T-helper 22 cell (primary cell): ENCODE measurements around the gene MAN2A2.
A peak's percentile ranks its signal among the peaks of the same experiment; 100 is the strongest.
"Not testable (repeated sequence)": the region's sequence is repeated elsewhere in the genome, so short reads cannot be mapped to it uniquely, and the experiment has no call there.

ENCODE experiments used
- DNase-seq: peaks from one replicate; pipeline ENCODE4 v3.0.0-alpha.2; 2020; ENCODE audit warnings: low read depth

MAN2A2 gene

GRCh38 chr15:90871139-90871715, 31.9 kb upstream of the MAN2A2 start:
- DNase-seq, result no peak

DNA sequence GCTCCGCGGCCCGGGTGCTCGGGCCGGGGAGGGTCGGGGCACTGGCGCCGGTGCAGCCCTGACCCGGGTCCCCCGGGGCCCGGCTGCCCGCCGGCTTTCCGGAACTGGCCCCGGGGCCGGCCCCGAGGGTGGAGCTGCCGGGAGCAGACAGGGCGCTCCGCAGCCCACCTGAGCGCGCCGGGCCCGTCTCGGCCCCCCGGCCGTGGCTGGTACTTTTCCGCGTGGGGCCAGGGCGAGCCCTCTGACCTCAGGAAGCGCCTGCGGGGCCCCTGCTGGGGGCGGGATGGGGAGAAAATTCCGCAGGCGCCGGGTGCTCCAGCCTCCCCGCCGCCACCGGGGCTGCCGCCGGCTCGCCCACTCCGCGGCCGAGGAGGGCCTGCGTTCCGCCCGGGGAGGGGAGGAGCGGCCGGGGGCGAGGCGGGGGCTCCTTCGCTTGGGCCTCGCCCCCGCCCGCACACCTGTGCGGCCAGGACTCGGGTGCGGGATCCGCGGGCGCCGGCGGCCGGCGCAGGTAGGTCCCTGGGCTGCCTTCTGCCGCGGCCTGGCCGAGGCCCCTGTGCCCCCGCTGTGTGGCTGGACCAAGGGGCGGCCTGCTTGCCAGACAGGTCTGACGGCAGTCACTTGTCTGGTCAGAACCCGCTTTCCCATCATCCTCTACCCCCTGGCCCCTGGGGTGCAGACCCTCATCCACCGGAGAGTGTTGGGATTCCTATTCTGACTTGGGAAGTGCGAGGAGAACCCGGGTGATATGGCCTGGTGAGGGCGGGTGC, 31.2 kb upstream of the MAN2A2 start:
- DNase-seq, result no peak

DNA sequence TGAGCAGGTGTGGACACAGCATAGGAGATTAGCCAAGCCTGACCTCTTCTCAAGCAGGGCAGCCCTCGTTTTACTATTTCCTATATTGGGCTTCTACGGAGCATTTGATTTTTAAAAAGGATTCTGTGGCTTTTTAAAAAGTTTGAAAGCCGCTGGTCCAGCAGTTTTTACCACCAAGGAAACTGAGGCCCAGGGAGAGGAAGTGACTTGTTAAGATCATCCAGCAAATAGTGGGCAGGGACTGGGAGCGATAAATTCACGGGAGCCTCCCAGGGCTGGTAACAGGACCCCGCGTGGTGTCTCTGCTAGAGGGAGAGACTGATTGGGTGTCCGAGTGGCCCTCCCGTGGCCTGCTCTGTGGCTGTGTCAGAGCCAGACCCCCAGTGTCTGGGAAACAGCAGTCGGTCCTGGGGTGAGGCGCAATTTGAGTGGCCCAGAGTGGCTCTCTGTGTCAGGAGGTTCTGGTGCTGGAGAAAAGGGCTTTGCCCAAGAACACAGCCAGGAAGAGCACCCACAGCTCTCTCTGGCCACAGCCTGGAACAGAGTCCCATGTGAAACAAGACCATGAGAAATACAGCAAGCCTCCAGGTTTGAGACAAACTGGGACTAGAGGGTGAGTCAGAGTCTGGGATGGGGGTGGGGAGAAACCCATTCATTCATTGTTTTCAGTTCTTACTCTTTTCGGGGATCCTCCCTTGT, 30.5 kb upstream of the MAN2A2 start:
- peak; percentile 29 for DNase-seq

DNA sequence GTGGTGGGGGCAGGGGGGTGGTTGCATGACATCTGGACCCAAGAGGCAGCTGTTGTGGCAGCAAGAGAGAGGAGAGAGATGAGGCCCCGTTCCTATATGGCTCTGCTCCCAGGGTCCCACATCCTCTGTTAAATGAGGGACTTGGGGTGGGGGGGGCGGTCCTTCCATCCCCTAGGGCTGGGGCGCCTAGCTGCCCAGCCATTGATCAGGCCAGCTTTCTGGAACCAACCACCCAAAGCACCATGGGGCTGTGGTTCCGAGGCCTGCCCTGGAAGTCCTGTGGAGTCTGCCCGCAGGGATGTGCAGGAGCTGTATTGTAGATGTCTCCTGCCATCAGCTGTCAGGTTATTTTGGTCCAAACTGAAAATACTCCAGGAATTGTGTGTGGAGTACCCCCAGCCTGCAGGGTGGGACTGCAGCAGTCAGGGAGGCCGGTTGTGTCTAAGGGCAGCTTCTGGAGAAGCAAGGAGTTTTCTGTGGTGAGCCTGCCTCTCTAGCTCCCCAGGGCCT, 29.6 kb upstream of the MAN2A2 start:
- DNase-seq, result no peak

- no peak for DNase-seq
Observed at GRCh38 chr15:90873998-90874605, 29.0 kb upstream of the MAN2A2 start.

- not testable (repeated sequence) for DNase-seq
Observed at GRCh38 chr15:90874986-90875385, 28.1 kb upstream of the MAN2A2 start.

DNA sequence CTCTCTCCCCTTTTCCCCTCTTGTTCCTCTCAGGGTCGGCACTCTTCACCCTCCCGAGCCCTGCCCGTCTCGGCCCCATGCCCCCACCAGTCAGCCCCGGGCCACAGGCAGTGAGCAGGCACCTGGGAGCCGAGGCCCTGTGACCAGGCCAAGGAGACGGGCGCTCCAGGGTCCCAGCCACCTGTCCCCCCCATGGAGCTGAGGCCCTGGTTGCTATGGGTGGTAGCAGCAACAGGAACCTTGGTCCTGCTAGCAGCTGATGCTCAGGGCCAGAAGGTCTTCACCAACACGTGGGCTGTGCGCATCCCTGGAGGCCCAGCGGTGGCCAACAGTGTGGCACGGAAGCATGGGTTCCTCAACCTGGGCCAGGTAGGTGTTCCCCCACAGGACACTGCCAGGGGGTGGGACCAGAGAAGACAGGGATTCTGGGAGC, 27.5 kb upstream of the MAN2A2 start:
- no peak for DNase-seq

DNA sequence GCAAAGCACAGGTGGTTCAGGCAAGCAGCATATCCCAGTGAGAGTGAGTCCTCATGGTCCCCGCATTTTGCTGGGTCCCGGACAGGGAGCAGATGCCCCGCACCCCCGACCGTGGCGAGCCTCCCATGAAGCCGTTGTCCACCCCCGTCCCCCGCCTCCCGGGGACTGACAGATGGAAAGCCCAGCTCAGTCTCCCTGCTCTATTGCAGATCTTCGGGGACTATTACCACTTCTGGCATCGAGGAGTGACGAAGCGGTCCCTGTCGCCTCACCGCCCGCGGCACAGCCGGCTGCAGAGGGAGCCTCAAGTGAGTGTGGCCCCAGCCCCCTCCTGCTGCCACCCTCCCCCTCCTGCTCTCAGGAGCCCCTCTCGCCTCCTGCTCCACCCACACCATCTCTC, 27.1 kb upstream of the MAN2A2 start:
- DNase-seq, result no peak

- DNase-seq, result no peak
Observed at GRCh38 chr15:90876512-90877170, 26.5 kb upstream of the MAN2A2 start.

GRCh38 chr15:90877315-90877714, 25.8 kb upstream of the MAN2A2 start:
- no peak for DNase-seq

DNA sequence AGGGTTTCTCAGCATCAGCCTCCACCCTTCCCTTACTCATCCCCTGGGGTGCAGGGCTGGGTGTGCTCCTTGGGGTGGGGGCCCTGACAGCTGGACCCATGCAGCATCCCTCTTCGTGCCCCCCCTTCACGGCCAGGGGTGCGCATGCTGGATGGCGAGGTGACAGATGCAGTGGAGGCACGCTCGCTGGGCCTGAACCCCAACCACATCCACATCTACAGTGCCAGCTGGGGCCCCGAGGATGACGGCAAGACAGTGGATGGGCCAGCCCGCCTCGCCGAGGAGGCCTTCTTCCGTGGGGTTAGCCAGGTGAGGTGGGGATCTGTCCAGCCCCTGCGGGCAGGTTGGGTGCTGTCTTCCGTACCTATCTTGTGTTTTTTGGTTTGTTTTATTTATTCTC, 25.1 kb upstream of the MAN2A2 start:
- no peak for DNase-seq

- no peak for DNase-seq
Observed at GRCh38 chr15:90878660-90879059, 24.4 kb upstream of the MAN2A2 start.

DNA sequence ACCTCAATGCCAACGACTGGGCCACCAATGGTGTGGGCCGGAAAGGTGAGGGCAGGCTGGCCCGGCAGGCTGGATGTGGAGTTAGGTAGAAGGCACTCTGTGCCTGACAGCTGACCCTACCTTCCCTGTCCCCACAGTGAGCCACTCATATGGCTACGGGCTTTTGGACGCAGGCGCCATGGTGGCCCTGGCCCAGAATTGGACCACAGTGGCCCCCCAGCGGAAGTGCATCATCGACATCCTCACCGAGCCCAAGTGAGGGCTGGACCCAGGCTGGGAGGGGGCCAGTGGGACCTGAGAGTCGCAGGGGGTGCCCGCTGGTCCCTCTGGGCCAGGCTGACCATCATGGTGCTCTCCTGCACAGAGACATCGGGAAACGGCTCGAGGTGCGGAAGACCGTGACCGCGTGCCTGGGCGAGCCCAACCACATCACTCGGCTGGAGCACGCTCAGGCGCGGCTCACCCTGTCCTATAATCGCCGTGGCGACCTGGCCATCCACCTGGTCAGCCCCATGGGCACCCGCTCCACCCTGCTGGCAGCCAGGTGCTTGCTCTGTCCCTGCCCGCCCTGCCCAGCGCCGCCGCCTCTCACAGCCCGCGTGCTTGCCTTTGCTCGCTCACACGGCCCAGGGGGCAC, 23.3 kb upstream of the MAN2A2 start:
- DNase-seq, result no peak

- DNase-seq, result no peak
Observed at GRCh38 chr15:90880381-90881145, 22.5 kb upstream of the MAN2A2 start.

GRCh38 chr15:90881181-90881977, 21.7 kb upstream of the MAN2A2 start:
- no peak for DNase-seq

GRCh38 chr15:90881978-90882721, 21.0 kb upstream of the MAN2A2 start:
- no peak for DNase-seq

DNA sequence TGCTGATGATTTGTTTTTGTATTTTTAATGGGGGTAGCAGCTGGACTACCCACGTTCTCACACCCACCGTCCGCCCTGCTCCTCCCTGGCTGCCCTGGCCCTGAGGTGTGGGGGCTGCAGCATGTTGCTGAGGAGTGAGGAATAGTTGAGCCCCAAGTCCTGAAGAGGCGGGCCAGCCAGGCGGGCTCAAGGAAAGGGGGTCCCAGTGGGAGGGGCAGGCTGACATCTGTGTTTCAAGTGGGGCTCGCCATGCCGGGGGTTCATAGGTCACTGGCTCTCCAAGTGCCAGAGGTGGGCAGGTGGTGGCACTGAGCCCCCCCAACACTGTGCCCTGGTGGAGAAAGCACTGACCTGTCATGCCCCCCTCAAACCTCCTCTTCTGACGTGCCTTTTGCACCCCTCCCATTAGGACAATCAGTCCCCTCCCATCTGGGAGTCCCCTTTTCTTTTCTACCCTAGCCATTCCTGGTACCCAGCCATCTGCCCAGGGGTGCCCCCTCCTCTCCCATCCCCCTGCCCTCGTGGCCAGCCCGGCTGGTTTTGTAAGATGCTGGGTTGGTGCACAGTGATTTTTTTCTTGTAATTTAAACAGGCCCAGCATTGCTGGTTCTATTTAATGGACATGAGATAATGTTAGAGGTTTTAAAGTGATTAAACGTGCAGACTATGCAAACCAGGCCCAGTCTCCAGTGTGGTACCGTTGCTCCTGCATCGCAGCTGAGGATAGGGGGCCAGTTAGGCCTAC, 20.1 kb upstream of the MAN2A2 start:
- DNase-seq, result no peak

DNA sequence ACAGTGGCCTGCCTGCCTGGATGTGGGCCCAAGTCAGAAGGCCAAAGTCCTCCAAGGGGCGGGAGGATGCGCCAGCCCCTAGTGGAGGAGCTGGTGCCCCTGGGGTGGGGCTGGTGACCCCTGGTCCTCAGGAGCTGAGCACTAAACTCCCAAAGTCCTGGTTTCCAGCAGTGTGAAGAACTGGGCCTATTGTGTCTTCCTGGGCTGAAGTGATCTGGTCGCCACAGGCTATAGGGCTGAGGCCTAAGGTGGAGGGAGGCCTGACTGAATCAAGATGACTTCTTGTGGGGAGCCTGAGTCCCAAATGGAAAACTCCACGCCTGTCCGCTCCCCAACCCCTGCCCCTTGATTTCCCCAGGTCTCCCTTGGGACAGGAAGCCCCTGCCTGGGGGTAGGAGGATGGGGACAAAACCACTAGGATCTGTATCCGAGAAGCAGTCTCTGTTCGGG, 19.6 kb upstream of the MAN2A2 start:
- no peak for DNase-seq
